HepG2 (cell line): Measurements from ENCODE around the gene SLC41A3. TPM values are rescaled to one million over a fixed set of nuclear protein-coding genes. Genes with fewer than 3 reads are reported as not detected.

Experiments used
- NFAT5 ChIP-seq: sonication (generic); formaldehyde crosslinking; IDR thresholded peaks from 2 replicates; pipeline ENCODE4 v1.4.0; 2020; ENCODE audit warnings: missing genetic modification reagents
- NFIC ChIP-seq: IDR thresholded peaks from 2 replicates; pipeline ENCODE4 v1.6.1; 2012; ENCODE audit warnings: mild to moderate bottlenecking, low read length, inconsistent platforms
- ZBTB40 ChIP-seq, 2 experiments: fragments of 450-650 bp in 1 of 2; sonication (generic) in 1 of 2; formaldehyde crosslinking in 1 of 2; IDR thresholded peaks; 2 replicates each; pipeline versions ENCODE4 v1.6.1 to v1.8.0; 2016 to 2022; ENCODE audit warnings: antibody characterized with exemption in 1 of 2, mild to moderate bottlenecking in 1 of 2, missing genetic modification reagents in 1 of 2
- polyA plus RNA-seq, 8 experiments: library from polyadenylated mRNA; depleted of rRNA in 3 of 8; stranded (reverse) in 7 of 8; unstranded in 1 of 8; fragments of >200 nt; fragmentation: Illumina TruSeq in 4 of 8; extraction: Trizol in 4 of 8; gene quantifications; 2 replicates each; pipeline versions ENCODE4 v1.2.1 to v1.2.3, GENCODE V29; 2011 to 2016; ENCODE audit warnings: low read depth in 4 of 8, missing spikeins in 1 of 8, mixed read lengths in 1 of 8; ENCODE audit not compliant: insufficient read depth in 1 of 8
- total RNA-seq, 5 experiments: library from RNA; depleted of rRNA; stranded (reverse); fragments of >200 nt; fragmentation: Illumina TruSeq; extraction: Trizol; gene quantifications; 2 replicates each; pipeline ENCODE4 v1.2.3, GENCODE V29; 2016; ENCODE audit warnings: low read depth in 1 of 5

The SLC41A3 gene
- total and polyA plus RNA-seq, 2 of the 13 experiments (the other 11 are each of a cell fraction or from before 2014, with no cell fraction given), result 26.0 to 71.1 TPM

- TF ChIP-seq ZBTB40 (IDR thresholded peaks at IDR 0.05) (no peak), ZBTB40 (CRISPR knock-in tag; IDR thresholded peaks at IDR 0.05) (no peak), NFIC (no peak), NFAT5 (CRISPR knock-in tag) (no peak)
Measured at GRCh38 chr3:126065876-126066275, 18.0 kb downstream of the SLC41A3 start (continued).
